Sigmoid colon (tissue), 7 donors: Measurements from ENCODE around the gene GLIS2. TPM values are rescaled to one million over a fixed set of nuclear protein-coding genes. Genes with fewer than 3 reads are reported as not detected.

ENCODE experiments used
- DNase-seq: peaks from one replicate; pipeline ENCODE4 v3.0.0-alpha.2; 2019
- H3K27ac ChIP-seq, 4 donors: fragments of 200-600 bp; sonication (generic); one replicate each; pipeline ENCODE4 v1.5.1; 2016 to 2019; ENCODE audit warnings: mild to moderate bottlenecking in 1 of 4
- H3K27me3 ChIP-seq, 3 donors: fragments of 200-600 bp; sonication (generic); one replicate each; pipeline ENCODE4 v1.5.1; 2019; ENCODE audit warnings: mild to moderate bottlenecking in 1 of 3
- H3K36me3 ChIP-seq, 4 donors: fragments of 200-600 bp; sonication (generic); one replicate each; pipeline ENCODE4 v1.5.1; 2016 to 2019
- H3K4me1 ChIP-seq, 4 donors: fragments of 200-600 bp; sonication (generic); one replicate each; pipeline ENCODE4 v1.5.1; 2017 to 2019
- H3K4me3 ChIP-seq, 4 donors: fragments of 200-600 bp; sonication (generic); one replicate each; pipeline ENCODE4 v1.5.1; 2017 to 2019; ENCODE audit warnings: mild to moderate bottlenecking in 2 of 4, moderate library complexity in 1 of 4
- H3K9me3 ChIP-seq, 4 donors: fragments of 200-600 bp in 3 of 4; sonication (generic) in 3 of 4; one replicate each; pipeline versions ENCODE4 v1.5.1 to v1.6.1; 2013 to 2019
- CTCF ChIP-seq, 4 experiments: fragments of 450-650 bp in 3 of 4; fragments of 200-600 bp in 1 of 4; IDR thresholded peaks; one replicate each; pipeline ENCODE4 v1.5.1; 2016 to 2019; ENCODE audit warnings: antibody characterized with exemption in 4 of 4, mild to moderate bottlenecking in 3 of 4, moderate library complexity in 2 of 4
- EP300 ChIP-seq, 4 donors: sonication (generic); formaldehyde crosslinking; IDR thresholded peaks; one replicate each; pipeline ENCODE4 v1.6.1; 2017; ENCODE audit warnings: antibody characterized with exemption in 4 of 4
- POLR2A ChIP-seq, 2 donors: fragments of 450-650 bp; IDR thresholded peaks; one replicate each; pipeline ENCODE4 v1.6.1; 2016; ENCODE audit warnings: antibody characterized with exemption in 2 of 2, mild to moderate bottlenecking in 2 of 2, moderate library complexity in 2 of 2
- POLR2AphosphoS5 ChIP-seq, 4 donors: sonication (generic); formaldehyde crosslinking; IDR thresholded peaks; one replicate each; pipeline ENCODE4 v1.6.1; 2017; ENCODE audit warnings: antibody characterized with exemption in 4 of 4
- WGBS, 2 donors: extraction: QIAGEN DNeasy Blood & Tissue Kit; methylation state at CpG; one replicate each; pipeline ENCODE4 v1.1.7; 2013; 5-methylcytosine and 5-hydroxymethylcytosine counted together
- intact Hi-C: fragments of 100-400 bp; cut with DNase I; formaldehyde crosslinking; loops from one replicate; pipeline ENCODE4 v1.15.1; 2023
- polyA plus RNA-seq, 3 donors: library from polyadenylated mRNA; stranded (reverse); fragments of 200-250 nt; gene quantifications; one replicate each; pipeline ENCODE4 v1.2.3, GENCODE V29; 2013
- total RNA-seq, 4 donors: library from RNA; depleted of rRNA; stranded (reverse); fragments of >200 nt; gene quantifications; one replicate each; pipeline ENCODE4 v1.1.0, GENCODE V29; 2016
- donor health status: healthy with polysubstance abuse.
- donor health status: Bipolar disorder and iron deficiency.
- donor health status: healthy.

Gene GLIS2
- total and polyA plus RNA-seq, 7 donors: 0.69 to 11.9 (median 5.4) TPM

DNA sequence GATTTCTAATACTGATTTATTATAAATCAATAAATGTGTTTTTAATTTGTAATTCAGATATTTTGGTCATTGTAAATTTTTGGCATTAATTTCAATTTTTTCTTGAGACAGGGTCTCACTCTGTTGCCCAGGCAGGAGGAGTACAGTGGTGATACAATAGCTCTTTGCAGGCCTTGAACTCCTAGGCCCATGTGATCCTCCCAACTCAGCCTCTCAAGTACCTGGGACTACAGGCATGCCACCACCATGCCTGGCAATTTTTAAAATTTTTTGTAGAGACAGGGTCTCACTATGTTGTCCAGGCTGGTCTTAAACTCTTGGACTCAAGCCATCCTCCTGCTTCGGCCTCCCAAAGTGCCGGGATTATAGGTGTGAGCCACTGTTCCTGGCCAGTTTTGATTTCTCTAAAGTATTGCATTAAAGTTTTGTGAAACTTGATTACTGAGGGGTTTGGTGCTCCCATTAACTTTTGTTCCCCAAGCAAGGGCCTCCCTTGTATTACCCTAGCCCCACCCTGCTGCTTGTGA is 37.8 kb upstream of the GLIS2 start:
- Histone ChIP-seq H3K36me3 (no peaks in the 10 kb centered on the region), H3K4me3 (no peak overlapping the region), H3K27ac (no peak overlapping the region), H3K4me1 (peaks cover 0 to 15% (median 4%) of the 10 kb centered on the region in 4 donors), H3K27me3 (no peaks in the 10 kb centered on the region), H3K9me3 (no peaks in the 10 kb centered on the region)
- TF ChIP-seq POLR2AphosphoS5 (IDR thresholded peaks at IDR 0.05): no peak
- TF ChIP-seq CTCF (IDR thresholded peaks at IDR 0.05): no peak
- no peak for TF ChIP-seq POLR2A (IDR thresholded peaks at IDR 0.05)
- no peak for TF ChIP-seq EP300 (IDR thresholded peaks at IDR 0.05)
- no peak for DNase-seq
- 98% methylated on average over 2 of the region's 2 CpGs for WGBS, 2 donors
- intact Hi-C loops: no loop called here

- Histone ChIP-seq H3K4me3 (no peak overlapping the region), H3K27me3 (no peaks in the 10 kb centered on the region), H3K27ac (no peak overlapping the region), H3K36me3 (no peaks in the 10 kb centered on the region), H3K4me1 (no peaks in the 10 kb centered on the region), H3K9me3 (no peaks in the 10 kb centered on the region)
- WGBS, 2 donors: 92 to 95% methylated on average over 2 of the region's 2 CpGs
- intact Hi-C loops: no loop called here
- DNase-seq: no peak
- TF ChIP-seq EP300 (IDR thresholded peaks at IDR 0.05): no peak
- TF ChIP-seq CTCF (IDR thresholded peaks at IDR 0.05): no peak
- TF ChIP-seq POLR2AphosphoS5 (IDR thresholded peaks at IDR 0.05): no peak
- TF ChIP-seq POLR2A (IDR thresholded peaks at IDR 0.05): no peak
These were observed 35.2 kb upstream of the GLIS2 start for GRCh38 chr16:4280625-4281024.

DNA sequence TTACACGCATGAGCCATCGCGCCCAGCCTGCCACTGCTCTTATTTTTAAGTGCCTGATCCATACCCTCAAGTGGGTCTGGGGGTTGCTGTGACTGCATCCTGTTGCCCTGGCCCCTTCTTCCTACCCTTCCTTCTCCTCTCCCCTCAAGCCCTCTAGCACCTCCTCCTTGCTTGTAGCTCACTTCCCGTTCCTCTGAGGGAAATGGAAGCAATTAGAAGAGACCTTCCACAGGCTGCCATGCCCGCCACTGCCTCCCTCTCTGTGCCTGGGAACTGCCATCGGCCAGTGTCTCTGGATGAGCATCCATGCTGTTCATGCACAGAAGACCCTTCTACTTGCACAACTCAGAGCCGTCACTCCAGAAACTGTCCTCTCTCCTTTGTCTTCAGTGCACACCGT is 32.4 kb upstream of the GLIS2 start:
- Histone ChIP-seq H3K4me1 (peaks cover 0 to 5% (median 5%) of the 10 kb centered on the region in 4 donors), H3K4me3 (no peak overlapping the region), H3K36me3 (no peaks in the 10 kb centered on the region), H3K27ac (no peak overlapping the region), H3K27me3 (no peaks in the 10 kb centered on the region), H3K9me3 (no peaks in the 10 kb centered on the region)
- no peak for DNase-seq
- WGBS, 2 donors: 77 to 81% methylated on average over 8 of the region's 8 CpGs
- intact Hi-C loops: no loop called here
- TF ChIP-seq POLR2AphosphoS5 (IDR thresholded peaks at IDR 0.05) (no peak), EP300 (IDR thresholded peaks at IDR 0.05) (no peak), CTCF (IDR thresholded peaks at IDR 0.05) (no peak), POLR2A (IDR thresholded peaks at IDR 0.05) (no peak)

GRCh38 chr16:4283939-4284338 is 31.9 kb upstream of the GLIS2 start:
- DNase-seq: no peak
- Histone ChIP-seq H3K27ac (no peak overlapping the region), H3K9me3 (no peaks in the 10 kb centered on the region), H3K36me3 (no peaks in the 10 kb centered on the region), H3K27me3 (no peaks in the 10 kb centered on the region), H3K4me1 (peaks cover 0 to 10% (median 9%) of the 10 kb centered on the region in 4 donors), H3K4me3 (no peak overlapping the region)
- 79 to 85% methylated on average over 2 of the region's 2 CpGs for WGBS, 2 donors
- intact Hi-C loops: no loop called here
- no peak for TF ChIP-seq POLR2AphosphoS5 (IDR thresholded peaks at IDR 0.05)
- no peak for TF ChIP-seq EP300 (IDR thresholded peaks at IDR 0.05)
- no peak for TF ChIP-seq POLR2A (IDR thresholded peaks at IDR 0.05)
- TF ChIP-seq CTCF (IDR thresholded peaks at IDR 0.05): no peak

DNA sequence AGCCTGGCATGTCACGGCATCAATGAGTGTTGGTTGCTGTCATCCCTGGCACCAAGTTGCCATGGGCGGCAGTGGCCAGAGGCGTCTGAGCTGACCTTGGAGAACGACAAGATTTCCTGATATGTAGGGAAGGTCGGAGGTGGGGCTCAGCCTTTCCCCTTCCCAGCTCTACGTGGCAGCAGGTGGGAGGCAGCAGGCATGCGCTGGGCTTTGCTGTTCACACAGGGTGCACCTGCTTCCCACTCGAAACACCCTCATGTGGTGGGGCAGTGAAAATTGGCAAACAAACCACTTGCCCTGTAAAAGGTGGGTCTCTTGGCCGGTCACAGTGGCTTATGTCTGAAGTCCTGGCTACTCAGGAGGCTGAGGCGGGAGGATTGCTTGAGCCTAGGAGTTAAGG is 30.7 kb upstream of the GLIS2 start:
- Histone ChIP-seq H3K4me3 (no peak overlapping the region), H3K36me3 (no peaks in the 10 kb centered on the region), H3K9me3 (no peaks in the 10 kb centered on the region), H3K27ac (no peak overlapping the region), H3K4me1 (peaks cover 0 to 12% (median 9%) of the 10 kb centered on the region in 4 donors), H3K27me3 (no peaks in the 10 kb centered on the region)
- intact Hi-C loops: loop anchor here (5.0 kb wide), 1 partner anchor 117 kb away; no protein-coding TSS in a partner anchor
- 49 to 80% methylated on average over 10 of the region's 10 CpGs for WGBS, 2 donors
- no peak for DNase-seq
- TF ChIP-seq CTCF (IDR thresholded peaks at IDR 0.05): no peak
- TF ChIP-seq EP300 (IDR thresholded peaks at IDR 0.05): no peak
- no peak for TF ChIP-seq POLR2A (IDR thresholded peaks at IDR 0.05)
- TF ChIP-seq POLR2AphosphoS5 (IDR thresholded peaks at IDR 0.05): no peak
